D721Med (cell line): ENCODE measurements around the gene AGXT.
A peak's percentile ranks its signal among the peaks of the same experiment; 100 is the strongest.

ENCODE experiments used
- DNase-seq: peaks from one replicate; pipeline ENCODE4 v3.0.0; 2011; ENCODE audit warnings: low spot score; ENCODE audit not compliant: insufficient read length
- FAIRE-seq: peaks from 2 replicates; lab custom pipeline; 2011; peaks lifted over from hg19 to GRCh38; lab: Jason Lieb, UNC
- CTCF ChIP-seq: IDR thresholded peaks from 2 replicates; pipeline ENCODE4 v1.5.1; 2012; ENCODE audit warnings: mild to moderate bottlenecking, control low read depth; ENCODE audit not compliant: insufficient read depth; ENCODE audit errors: missing control alignments

AGXT gene

GRCh38 chr2:240893363-240893844, 24.8 kb downstream of the AGXT start:
- no peak for FAIRE-seq
- peak; percentile 67 for DNase-seq
- no peak for TF ChIP-seq CTCF

GRCh38 chr2:240894006-240894405, 25.4 kb downstream of the AGXT start:
- no peak for DNase-seq
- no peak for TF ChIP-seq CTCF
- FAIRE-seq, result no peak

- no peak for FAIRE-seq
Measured at GRCh38 chr2:240894836-240895558, 26.4 kb downstream of the AGXT start.

GRCh38 chr2:240895656-240896388, 27.2 kb downstream of the AGXT start, which contains the start of gene MAB21L4:
MAB21L4 (minus strand) TSS chr2:240896156; CDS start chr2:240895997, 159 bp downstream.
- no peak for TF ChIP-seq CTCF
- FAIRE-seq, result no peak
- DNase-seq, result no peak

More at GRCh38 chr2:240894836-240895558, 26.4 kb downstream of the AGXT start:
- no peak for DNase-seq
- TF ChIP-seq CTCF, result no peak

GRCh38 chr2:240896394-240896793, 27.8 kb downstream of the AGXT start:
- no peak for FAIRE-seq
- TF ChIP-seq CTCF, result no peak
- no peak for DNase-seq

GRCh38 chr2:240896871-240897692, 28.5 kb downstream of the AGXT start:
- FAIRE-seq (no peak), DNase-seq (no peak)

More at GRCh38 chr2:240896871-240897692, 28.5 kb downstream of the AGXT start:
- TF ChIP-seq CTCF, result no peak
